ENCODE measurements around the gene NCBP3. TPM values are rescaled to one million over a fixed set of nuclear protein-coding genes. Genes with fewer than 3 reads are reported as not detected.

Gene NCBP3
- total RNA-seq, 4 donors from 2014 or later: 15.0 to 33.9 (median 21.9) TPM

GRCh38 chr17:3879186-3879585 is 33.1 kb upstream of the NCBP3 start:
- H3K27ac ChIP-seq (replicated peaks in 1 of 4): no peak overlapping the region
- peaks cover 6 to 68% (median 36%) of the 10 kb centered on the region in 4 donors for H3K36me3 ChIP-seq
- no peak for DNase-seq (ENCODE audit: extremely low spot score)
- intact Hi-C loops (cut with DNase I): no loop called here
- TF ChIP-seq POLR2AphosphoS5 (IDR thresholded peaks at IDR 0.05) (no peak), EP300 (IDR thresholded peaks at IDR 0.05) (no peak), CTCF (IDR thresholded peaks at IDR 0.05) (no peak), POLR2A (IDR thresholded peaks at IDR 0.05; ENCODE audit: low read depth) (no peak)
- H3K27me3 ChIP-seq: no peaks in the 10 kb centered on the region
- H3K9me3 ChIP-seq: no peaks in the 10 kb centered on the region
- H3K4me1 ChIP-seq: peaks cover 0 to 14% (median 3%) of the 10 kb centered on the region in 4 donors
- 47% methylated on average over 5 of the region's 5 CpGs for WGBS
- H3K4me3 ChIP-seq: no peak overlapping the region

GRCh38 chr17:3877220-3877619 is 31.2 kb upstream of the NCBP3 start:
- Histone ChIP-seq H3K4me1 (peaks cover 0 to 14% (median 3%) of the 10 kb centered on the region in 4 donors), H3K36me3 (peaks cover 6 to 68% (median 36%) of the 10 kb centered on the region in 4 donors), H3K27me3 (no peaks in the 10 kb centered on the region), H3K4me3 (no peak overlapping the region), H3K27ac (replicated peaks in 1 of 4) (no peak overlapping the region), H3K9me3 (no peaks in the 10 kb centered on the region)
- intact Hi-C loops (cut with DNase I): no loop called here
- no peak for DNase-seq (ENCODE audit: extremely low spot score)
- TF ChIP-seq CTCF (IDR thresholded peaks at IDR 0.05) (no peak), POLR2A (IDR thresholded peaks at IDR 0.05; ENCODE audit: low read depth) (no peak), EP300 (IDR thresholded peaks at IDR 0.05) (no peak), POLR2AphosphoS5 (IDR thresholded peaks at IDR 0.05) (no peak)
- 77% methylated on average over 8 of the region's 8 CpGs for WGBS

- whole genome bisulfite sequencing: 97% methylated on average over 7 of the region's 7 CpGs
- no peak for TF ChIP-seq POLR2AphosphoS5 (IDR thresholded peaks at IDR 0.05)
- no peak for TF ChIP-seq POLR2A (IDR thresholded peaks at IDR 0.05; ENCODE audit: low read depth)
- TF ChIP-seq CTCF (IDR thresholded peaks at IDR 0.05): no peak
- TF ChIP-seq EP300 (IDR thresholded peaks at IDR 0.05): no peak
- H3K4me3 ChIP-seq: no peak overlapping the region
- peaks cover 6 to 65% (median 41%) of the 10 kb centered on the region in 4 donors for H3K36me3 ChIP-seq
- DNase-seq (ENCODE audit: extremely low spot score): no peak
- no peaks in the 10 kb centered on the region for H3K9me3 ChIP-seq
- no peaks in the 10 kb centered on the region for H3K27me3 ChIP-seq
- H3K27ac ChIP-seq (replicated peaks in 1 of 4): no peak overlapping the region
- peaks cover 0 to 14% (median 3%) of the 10 kb centered on the region in 4 donors for H3K4me1 ChIP-seq
- intact Hi-C loops (cut with DNase I): no loop called here
Measured at GRCh38 chr17:3875317-3875716, 29.3 kb upstream of the NCBP3 start.

GRCh38 chr17:3873862-3874261 is 27.8 kb upstream of the NCBP3 start:
- intact Hi-C loops (cut with DNase I): no loop called here
- DNase-seq (ENCODE audit: extremely low spot score): no peak
- Histone ChIP-seq H3K27ac (replicated peaks in 1 of 4) (no peak overlapping the region), H3K36me3 (peaks cover 6 to 68% (median 46%) of the 10 kb centered on the region in 4 donors), H3K9me3 (no peaks in the 10 kb centered on the region), H3K4me3 (no peak overlapping the region), H3K27me3 (no peaks in the 10 kb centered on the region), H3K4me1 (peaks cover 0 to under 1% (median 0%) of the 10 kb centered on the region in 4 donors)
- 96% methylated on average over 10 of the region's 10 CpGs for WGBS
- TF ChIP-seq POLR2A (IDR thresholded peaks at IDR 0.05; ENCODE audit: low read depth) (no peak), POLR2AphosphoS5 (IDR thresholded peaks at IDR 0.05) (no peak), CTCF (IDR thresholded peaks at IDR 0.05) (no peak), EP300 (IDR thresholded peaks at IDR 0.05) (no peak)

GRCh38 chr17:3870871-3871306 is 24.8 kb upstream of the NCBP3 start:
- Histone ChIP-seq H3K4me3 (no peak overlapping the region), H3K27ac (replicated peaks in 1 of 4) (no peak overlapping the region), H3K4me1 (no peaks in the 10 kb centered on the region), H3K36me3 (peaks cover under 1 to 53% (median 39%) of the 10 kb centered on the region in 4 donors), H3K27me3 (no peaks in the 10 kb centered on the region), H3K9me3 (no peaks in the 10 kb centered on the region)
- 64% methylated on average over 11 of the region's 11 CpGs for WGBS
- no peak for TF ChIP-seq CTCF (IDR thresholded peaks at IDR 0.05)
- no peak for TF ChIP-seq POLR2A (IDR thresholded peaks at IDR 0.05; ENCODE audit: low read depth)
- no peak for TF ChIP-seq POLR2AphosphoS5 (IDR thresholded peaks at IDR 0.05)
- no peak for TF ChIP-seq EP300 (IDR thresholded peaks at IDR 0.05)
- intact Hi-C loops (cut with DNase I): no loop called here
- no peak for DNase-seq (ENCODE audit: extremely low spot score)
